Amniotic stem cell (primary cell): Measurements from ENCODE around the gene AP2S1.
A peak's percentile ranks its signal among the peaks of the same experiment; 100 is the strongest.
"Not testable (repeated sequence)": the region's sequence is repeated elsewhere in the genome, so short reads cannot be mapped to it uniquely, and the experiment has no call there.

Source experiments
- DNase-seq: peaks from one replicate; lab custom pipeline; 2025; lab: John Stamatoyannopoulos, UW

AP2S1 gene

GRCh38 chr19:46804432-46804831 lies 46.2 kb downstream of the AP2S1 start:
- not testable (repeated sequence) for DNase-seq

GRCh38 chr19:46803555-46803954 lies 47.1 kb downstream of the AP2S1 start:
- DNase-seq, result no peak

GRCh38 chr19:46802152-46802551 lies 48.5 kb downstream of the AP2S1 start:
- no peak for DNase-seq

GRCh38 chr19:46798713-46799112 lies 51.9 kb downstream of the AP2S1 start:
- DNase-seq, result no peak

- DNase-seq, result no peak
These were observed 52.8 kb downstream of the AP2S1 start for GRCh38 chr19:46797881-46798280.

- DNase-seq, result no peak
These were observed 58.7 kb downstream of the AP2S1 start for GRCh38 chr19:46791944-46792343.

GRCh38 chr19:46789371-46789770 lies 61.3 kb downstream of the AP2S1 start:
- DNase-seq, result no peak

GRCh38 chr19:46788968-46789338 lies 61.7 kb downstream of the AP2S1 start:
- no peak for DNase-seq

- DNase-seq, result peak; percentile 91
These were observed 62.2 kb downstream of the AP2S1 start, which contains the start of gene SLC1A5 for GRCh38 chr19:46788262-46788967. Gene SLC1A5, minus strand, starts transcription at chr19:46788594. Its CDS starts 629 bp downstream, at chr19:46787965.
